Loucy (cell line): Measurements from ENCODE around the gene SERPINA1.

Experiments used
- H2AFZ ChIP-seq: fragments of 200-600 bp; sonication (generic); 2 replicates; pipeline ENCODE4 v1.6.0; 2016; ENCODE audit warnings: antibody characterized with exemption, mild to moderate bottlenecking, low read length, moderate library complexity
- H3F3A ChIP-seq: fragments of 200-600 bp; 2 replicates; pipeline ENCODE4 v1.6.0; 2016; ENCODE audit warnings: antibody characterized with exemption, low read depth, mild to moderate bottlenecking
- H3K27me3 ChIP-seq: fragments of 200-600 bp; sonication (generic); 2 replicates; pipeline ENCODE4 v1.6.1; 2014; ENCODE audit warnings: low read length, mild to moderate bottlenecking; ENCODE audit not compliant: insufficient read depth, poor library complexity, severe bottlenecking
- H3K36me3 ChIP-seq: fragments of 200-600 bp; sonication (generic); 2 replicates; pipeline ENCODE4 v1.6.1; 2016; ENCODE audit warnings: low read length; ENCODE audit not compliant: insufficient read depth
- H3K4me1 ChIP-seq: fragments of 200-600 bp; sonication (generic); 2 replicates; pipeline ENCODE4 v1.5.1; 2014; ENCODE audit warnings: low read length, mild to moderate bottlenecking; ENCODE audit not compliant: insufficient read depth, poor library complexity, severe bottlenecking
- H3K4me2 ChIP-seq: fragments of 200-600 bp; sonication (generic); 2 replicates; pipeline ENCODE4 v1.6.0; 2014; ENCODE audit warnings: antibody characterized with exemption, low read length, low read depth, mild to moderate bottlenecking; ENCODE audit not compliant: poor library complexity, severe bottlenecking
- H3K4me3 ChIP-seq: fragments of 200-600 bp; sonication (generic); 2 replicates; pipeline ENCODE4 v1.5.1; 2014; ENCODE audit warnings: low read length, mild to moderate bottlenecking, mixed read lengths; ENCODE audit not compliant: poor library complexity, severe bottlenecking
- H3K79me2 ChIP-seq: fragments of 200-600 bp; sonication (generic); 2 replicates; pipeline ENCODE4 v1.6.1; 2014; ENCODE audit warnings: low read length; ENCODE audit not compliant: insufficient read depth
- H3K9ac ChIP-seq: fragments of 200-600 bp; sonication (generic); 2 replicates; pipeline ENCODE4 v1.6.0; 2014; ENCODE audit warnings: mild to moderate bottlenecking, low read depth, low read length, moderate library complexity; ENCODE audit not compliant: poor library complexity, severe bottlenecking
- H3K9me2 ChIP-seq: fragments of 200-600 bp; sonication (generic); replicated peaks from 2 replicates; pipeline ENCODE4 v1.6.1; 2016; ENCODE audit warnings: low read depth, low read length, mixed read lengths
- H3K9me3 ChIP-seq: fragments of 200-600 bp; sonication (generic); 2 replicates; pipeline ENCODE4 v1.6.1; 2014; ENCODE audit warnings: mild to moderate bottlenecking, antibody characterized with exemption, low read length, low read depth; ENCODE audit not compliant: insufficient read depth
- H4K20me1 ChIP-seq: fragments of 200-600 bp; sonication (generic); 2 replicates; pipeline ENCODE4 v1.6.0; 2014; ENCODE audit warnings: antibody characterized with exemption, low read length, mild to moderate bottlenecking; ENCODE audit not compliant: insufficient read depth, poor library complexity, severe bottlenecking
- CTCF ChIP-seq: fragments of 200-600 bp; sonication (generic); conservative IDR thresholded peaks from 2 replicates; pipeline ENCODE4 v1.5.1; 2014; ENCODE audit warnings: mild to moderate bottlenecking, antibody characterized with exemption, low read length
- EZH2phosphoT487 ChIP-seq: fragments of 200-600 bp; IDR thresholded peaks from 2 replicates; pipeline ENCODE4 v1.6.1; 2018; ENCODE audit warnings: antibody characterized with exemption, mild to moderate bottlenecking, moderate library complexity, borderline replicate concordance

SERPINA1 gene

GRCh38 chr14:94408546-94409095, 20.2 kb upstream of the SERPINA1 start:
- H3K9ac ChIP-seq: no peak overlapping the region
- no peaks in the 10 kb centered on the region for H4K20me1 ChIP-seq
- no peaks in the 10 kb centered on the region for H3K9me3 ChIP-seq
- TF ChIP-seq CTCF (no peak), EZH2phosphoT487 (no peak)
- no peaks in the 10 kb centered on the region for H3K79me2 ChIP-seq
- no peaks in the 10 kb centered on the region for H3K4me1 ChIP-seq
- no peak overlapping the region for H3K4me2 ChIP-seq
- no peaks in the 10 kb centered on the region for H3F3A ChIP-seq
- no peak overlapping the region for H2AFZ ChIP-seq
- H3K36me3 ChIP-seq: no peaks in the 10 kb centered on the region
- H3K9me2 ChIP-seq: no peaks in the 10 kb centered on the region
- no peak overlapping the region for H3K4me3 ChIP-seq
- H3K27me3 ChIP-seq: no peaks in the 10 kb centered on the region

GRCh38 chr14:94407906-94408305, 19.5 kb upstream of the SERPINA1 start:
- TF ChIP-seq CTCF (no peak), EZH2phosphoT487 (no peak)
- no peaks in the 10 kb centered on the region for H3K27me3 ChIP-seq
- no peaks in the 10 kb centered on the region for H3K36me3 ChIP-seq
- H4K20me1 ChIP-seq: no peaks in the 10 kb centered on the region
- no peak overlapping the region for H3K4me3 ChIP-seq
- no peaks in the 10 kb centered on the region for H3K4me1 ChIP-seq
- H3K79me2 ChIP-seq: no peaks in the 10 kb centered on the region
- no peaks in the 10 kb centered on the region for H3F3A ChIP-seq
- no peak overlapping the region for H2AFZ ChIP-seq
- no peak overlapping the region for H3K9ac ChIP-seq
- no peaks in the 10 kb centered on the region for H3K9me2 ChIP-seq
- no peak overlapping the region for H3K4me2 ChIP-seq
- no peaks in the 10 kb centered on the region for H3K9me3 ChIP-seq

- no peaks in the 10 kb centered on the region for H3K4me1 ChIP-seq
- no peaks in the 10 kb centered on the region for H3F3A ChIP-seq
- H3K9ac ChIP-seq: no peak overlapping the region
- no peak overlapping the region for H3K4me2 ChIP-seq
- no peaks in the 10 kb centered on the region for H3K27me3 ChIP-seq
- H3K4me3 ChIP-seq: no peak overlapping the region
- H3K36me3 ChIP-seq: no peaks in the 10 kb centered on the region
- no peaks in the 10 kb centered on the region for H3K9me3 ChIP-seq
- H3K79me2 ChIP-seq: no peaks in the 10 kb centered on the region
- no peaks in the 10 kb centered on the region for H3K9me2 ChIP-seq
- TF ChIP-seq CTCF (no peak), EZH2phosphoT487 (no peak)
- no peaks in the 10 kb centered on the region for H4K20me1 ChIP-seq
- no peak overlapping the region for H2AFZ ChIP-seq
Observed at GRCh38 chr14:94406910-94407309, 18.5 kb upstream of the SERPINA1 start.
